GM12878 (cell line): ENCODE measurements around the gene ZNF423. TPM values are rescaled to one million over a fixed set of nuclear protein-coding genes. Genes with fewer than 3 reads are reported as not detected.

Experiments
- ATAC-seq: fragments of 200-7000 bp; cut with Tn5 transposase; 3 replicates; pipeline ENCODE4 v1.9.1; 2020; ENCODE audit warnings: mild to moderate bottlenecking, moderate library complexity
- BruUV-seq: library from RNA; stranded (reverse); fragments of 400-500 nt; replicated peaks from 2 replicates; lab custom pipeline; 2021; lab: Mats Ljungman, UMichigan
- CTCF ChIA-PET: fragments of 300-600 bp; sonication (Branson Sonifier 250); formaldehyde crosslinking; extraction: SDS; loops from one replicate; lab custom pipeline; 2021; ENCODE audit warnings: inconsistent platforms; lab: Yijun Ruan, JAX
- POLR2A ChIA-PET: fragments of 350-600 bp; formaldehyde crosslinking; extraction: SDS; loops from one replicate; lab custom pipeline; 2021; ENCODE audit warnings: inconsistent platforms; lab: Charles Lee
- RAD21 ChIA-PET: fragments of 300-600 bp; sonication (Branson Sonifier 250); formaldehyde crosslinking; loops from one replicate; lab custom pipeline; 2023; ENCODE audit warnings: antibody characterized with exemption; ENCODE audit not compliant: unreplicated experiment; lab: Charles Lee
- SMC1A ChIA-PET: fragments of 300-600 bp; sonication (Branson Sonifier 250); formaldehyde crosslinking; loops from one replicate; lab custom pipeline; 2023; ENCODE audit not compliant: unreplicated experiment, uncharacterized antibody; lab: Charles Lee
- DNase-seq: peaks from one replicate; pipeline ENCODE4 v3.0.0-alpha.2; 2011; ENCODE audit warnings: low read depth, low spot score
- FAIRE-seq: peaks from 3 replicates; lab custom pipeline; 2011; peaks lifted over from hg19 to GRCh38; lab: Jason Lieb, UNC
- H2AFZ ChIP-seq: 2 replicates; pipeline ENCODE4 v1.6.0; 2011; ENCODE audit warnings: low read depth, low read length, control low read depth; ENCODE audit not compliant: control insufficient read depth
- H3K27ac ChIP-seq: 2 replicates; pipeline ENCODE4 v1.5.1; 2011; ENCODE audit warnings: control low read depth; ENCODE audit not compliant: control insufficient read depth, insufficient read depth
- H3K27me3 ChIP-seq, 2 experiments: replicated peaks in 1 of 2; 2 replicates each; pipeline versions ENCODE4 v1.6.0 to v1.6.1; 2011; ENCODE audit warnings: low read length in 1 of 2; ENCODE audit not compliant: control insufficient read depth in 2 of 2, insufficient read depth in 2 of 2
- H3K36me3 ChIP-seq, 2 experiments: 2 replicates each; pipeline ENCODE4 v1.5.1; 2011; ENCODE audit warnings: low read length in 1 of 2; ENCODE audit not compliant: control insufficient read depth in 2 of 2, insufficient read depth in 2 of 2
- H3K4me1 ChIP-seq: 2 replicates; pipeline ENCODE4 v1.6.1; 2011; ENCODE audit warnings: mild to moderate bottlenecking, low read length, moderate library complexity, mixed read lengths; ENCODE audit not compliant: control insufficient read depth, insufficient read depth
- H3K4me2 ChIP-seq: 2 replicates; pipeline ENCODE4 v1.6.0; 2011; ENCODE audit warnings: control low read depth; ENCODE audit not compliant: control insufficient read depth, insufficient read depth
- H3K4me3 ChIP-seq: fragments of 200-600 bp; sonication (generic); 2 replicates; pipeline ENCODE4 v1.5.1; 2016
- H3K79me2 ChIP-seq: 2 replicates; pipeline ENCODE4 v1.6.0; 2011; ENCODE audit warnings: low read length; ENCODE audit not compliant: control insufficient read depth, insufficient read depth
- H3K9ac ChIP-seq: 2 replicates; pipeline ENCODE4 v1.8.0; 2011; ENCODE audit warnings: low read length, control low read depth, mixed read lengths; ENCODE audit not compliant: control insufficient read depth, insufficient read depth
- H3K9me3 ChIP-seq: replicated peaks from 3 replicates; pipeline ENCODE4 v1.5.1; 2011; ENCODE audit warnings: mild to moderate bottlenecking, low read length; ENCODE audit not compliant: control insufficient read depth, insufficient read depth
- H4K20me1 ChIP-seq: 2 replicates; pipeline ENCODE4 v1.6.0; 2011; ENCODE audit not compliant: control insufficient read depth, insufficient read depth
- ASH2L ChIP-seq: fragments of 300-600, 200-600 bp; sonication (generic); IDR thresholded peaks from 2 replicates; pipeline ENCODE4 v1.6.1; 2017; ENCODE audit warnings: low read depth, mild to moderate bottlenecking, borderline replicate concordance
- E2F4 ChIP-seq: IDR thresholded peaks from 2 replicates; pipeline ENCODE4 v1.6.1; 2012; ENCODE audit warnings: low read depth, low read length, improper control_type of control experiment
- KAT2A ChIP-seq: conservative IDR thresholded peaks from 2 replicates; pipeline ENCODE4 v1.6.1; 2011; ENCODE audit warnings: low read depth, low read length; ENCODE audit not compliant: control insufficient read depth
- PAX5 ChIP-seq: IDR thresholded peaks from 2 replicates; pipeline ENCODE4 v1.6.1; 2011; ENCODE audit warnings: low read depth, low read length, borderline replicate concordance
- PML ChIP-seq: IDR thresholded peaks from 2 replicates; pipeline ENCODE4 v1.6.1; 2012; ENCODE audit warnings: low read length, inconsistent platforms
- POLR2AphosphoS2 ChIP-seq: IDR thresholded peaks from 2 replicates; pipeline ENCODE4 v1.6.1; 2011; ENCODE audit warnings: low read depth, mild to moderate bottlenecking, low read length, improper control_type of control experiment, moderate library complexity
- RFX5 ChIP-seq: IDR thresholded peaks from 2 replicates; pipeline ENCODE4 v1.6.1; 2011; ENCODE audit warnings: low read depth, low read length, improper control_type of control experiment
- SRF ChIP-seq, 2 experiments: IDR thresholded peaks; 2 replicates each; pipeline ENCODE4 v1.6.1; 2011; ENCODE audit warnings: low read depth in 2 of 2, low read length in 2 of 2, mild to moderate bottlenecking in 1 of 2, moderate library complexity in 1 of 2
- STAT1 ChIP-seq: fragments of 450-650 bp; conservative IDR thresholded peaks from 2 replicates; pipeline ENCODE4 v1.6.1; 2014; ENCODE audit warnings: antibody characterized with exemption, mild to moderate bottlenecking
- YBX1 ChIP-seq: fragments of 450-650 bp; IDR thresholded peaks from 2 replicates; pipeline ENCODE4 v1.6.1; 2016; ENCODE audit warnings: antibody characterized with exemption
- ZNF217 ChIP-seq: fragments of 450-650 bp; IDR thresholded peaks from 2 replicates; pipeline ENCODE4 v1.6.1; 2017; ENCODE audit warnings: antibody characterized with exemption, mild to moderate bottlenecking
- WGBS: methylation state at CpG from one replicate; pipeline ENCODE4 v1.1.6; 2016; ENCODE audit warnings: low lambda C conversion rate; ENCODE audit not compliant: insufficient replicate concordance, insufficient coverage; ENCODE audit errors: missing lambda C conversion rate; 5-methylcytosine and 5-hydroxymethylcytosine counted together
- in situ Hi-C: fragments of 300-500 bp; cut with MboI; formaldehyde crosslinking; loops from 9 replicates; pipeline ENCODE4 v1.14.3; 2018; ENCODE audit warnings: mixed read lengths
- intact Hi-C: fragments of 100-400 bp; cut with micrococcal nuclease; formaldehyde crosslinking; loops from one replicate; pipeline ENCODE4 v1.14.2; 2022; ENCODE audit not compliant: unreplicated experiment
- polyA plus RNA-seq, 11 experiments: library from polyadenylated mRNA; depleted of rRNA in 4 of 11; unstranded in 6 of 11; stranded (reverse) in 5 of 11; fragments of >200 nt; fragmentation: Nextera tagmentation in 4 of 11; fragmentation: Illumina TruSeq in 1 of 11; extraction: Ambion mirVana in 4 of 11; extraction: Trizol in 1 of 11; gene quantifications; 1 replicate in 1 of 11; 2 replicates in 10 of 11; pipeline versions ENCODE4 v1.2.1 to v1.2.3, GENCODE V29; 2011 to 2016; ENCODE audit warnings: inconsistent platforms in 2 of 11, missing spikeins in 2 of 11, low read depth in 1 of 11
- total RNA-seq, 4 experiments: library from RNA; depleted of rRNA in 3 of 4; stranded (reverse); fragments of >200 nt in 3 of 4; fragmentation: Illumina TruSeq in 1 of 4; extraction: Trizol in 1 of 4; gene quantifications; 2 replicates each; pipeline versions ENCODE4 v1.2.1 to v1.2.3, GENCODE V29; 2013 to 2021
- TF ChIP-seq, protein P1 (sequence below): fragments of 450-650 bp; IDR thresholded peaks from 2 replicates; pipeline ENCODE4 v1.6.1; 2017; ENCODE audit warnings: antibody characterized with exemption, mild to moderate bottlenecking, moderate library complexity
- TF ChIP-seq, protein P2 (sequence below): fragments of 450-650 bp; IDR thresholded peaks from 2 replicates; pipeline ENCODE4 v1.6.1; 2016; ENCODE audit warnings: mild to moderate bottlenecking, moderate library complexity, borderline replicate concordance

ZNF423 gene
- total and polyA plus RNA-seq, 10 of the 15 experiments (the other 5 are each of a cell fraction or from before 2014, with no cell fraction given): 0.03 to 0.64 (median 0.10) TPM

- TF ChIP-seq, protein P1, sequence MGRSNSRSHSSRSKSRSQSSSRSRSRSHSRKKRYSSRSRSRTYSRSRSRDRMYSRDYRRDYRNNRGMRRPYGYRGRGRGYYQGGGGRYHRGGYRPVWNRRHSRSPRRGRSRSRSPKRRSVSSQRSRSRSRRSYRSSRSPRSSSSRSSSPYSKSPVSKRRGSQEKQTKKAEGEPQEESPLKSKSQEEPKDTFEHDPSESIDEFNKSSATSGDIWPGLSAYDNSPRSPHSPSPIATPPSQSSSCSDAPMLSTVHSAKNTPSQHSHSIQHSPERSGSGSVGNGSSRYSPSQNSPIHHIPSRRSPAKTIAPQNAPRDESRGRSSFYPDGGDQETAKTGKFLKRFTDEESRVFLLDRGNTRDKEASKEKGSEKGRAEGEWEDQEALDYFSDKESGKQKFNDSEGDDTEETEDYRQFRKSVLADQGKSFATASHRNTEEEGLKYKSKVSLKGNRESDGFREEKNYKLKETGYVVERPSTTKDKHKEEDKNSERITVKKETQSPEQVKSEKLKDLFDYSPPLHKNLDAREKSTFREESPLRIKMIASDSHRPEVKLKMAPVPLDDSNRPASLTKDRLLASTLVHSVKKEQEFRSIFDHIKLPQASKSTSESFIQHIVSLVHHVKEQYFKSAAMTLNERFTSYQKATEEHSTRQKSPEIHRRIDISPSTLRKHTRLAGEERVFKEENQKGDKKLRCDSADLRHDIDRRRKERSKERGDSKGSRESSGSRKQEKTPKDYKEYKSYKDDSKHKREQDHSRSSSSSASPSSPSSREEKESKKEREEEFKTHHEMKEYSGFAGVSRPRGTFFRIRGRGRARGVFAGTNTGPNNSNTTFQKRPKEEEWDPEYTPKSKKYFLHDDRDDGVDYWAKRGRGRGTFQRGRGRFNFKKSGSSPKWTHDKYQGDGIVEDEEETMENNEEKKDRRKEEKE: no peak
- TF ChIP-seq KAT2A (no peak), RFX5 (no peak), PAX5 (no peak), PML (no peak), STAT1 (no peak), ZNF217 (no peak), E2F4 (no peak), POLR2AphosphoS2 (no peak)
These were observed 331.0 kb downstream of the ZNF423 start (continued) for GRCh38 chr16:49524947-49525315.

- BruUV-seq: no TSS peak
- in situ Hi-C loops (no loop called here), intact Hi-C loops (no loop called here)
- ATAC-seq (no peak), FAIRE-seq (no peak), DNase-seq (no peak)
- Histone ChIP-seq H3K9ac (no peak overlapping the region), H3K9me3 (no peaks in the 10 kb centered on the region), H3K4me3 (no peak overlapping the region), H3K27ac (no peak overlapping the region), H3K4me2 (no peak overlapping the region), H2AFZ (no peak overlapping the region), H3K79me2 (no peaks in the 10 kb centered on the region), H3K4me1 (no peaks in the 10 kb centered on the region; the same call in 1 of the 2 replicates), H4K20me1 (no peaks in the 10 kb centered on the region), H3K36me3 (no peaks in the 10 kb centered on the region), H3K27me3 (no peaks in the 10 kb centered on the region; a peak in 1 of 4 replicates)
- TF ChIP-seq, protein P2, sequence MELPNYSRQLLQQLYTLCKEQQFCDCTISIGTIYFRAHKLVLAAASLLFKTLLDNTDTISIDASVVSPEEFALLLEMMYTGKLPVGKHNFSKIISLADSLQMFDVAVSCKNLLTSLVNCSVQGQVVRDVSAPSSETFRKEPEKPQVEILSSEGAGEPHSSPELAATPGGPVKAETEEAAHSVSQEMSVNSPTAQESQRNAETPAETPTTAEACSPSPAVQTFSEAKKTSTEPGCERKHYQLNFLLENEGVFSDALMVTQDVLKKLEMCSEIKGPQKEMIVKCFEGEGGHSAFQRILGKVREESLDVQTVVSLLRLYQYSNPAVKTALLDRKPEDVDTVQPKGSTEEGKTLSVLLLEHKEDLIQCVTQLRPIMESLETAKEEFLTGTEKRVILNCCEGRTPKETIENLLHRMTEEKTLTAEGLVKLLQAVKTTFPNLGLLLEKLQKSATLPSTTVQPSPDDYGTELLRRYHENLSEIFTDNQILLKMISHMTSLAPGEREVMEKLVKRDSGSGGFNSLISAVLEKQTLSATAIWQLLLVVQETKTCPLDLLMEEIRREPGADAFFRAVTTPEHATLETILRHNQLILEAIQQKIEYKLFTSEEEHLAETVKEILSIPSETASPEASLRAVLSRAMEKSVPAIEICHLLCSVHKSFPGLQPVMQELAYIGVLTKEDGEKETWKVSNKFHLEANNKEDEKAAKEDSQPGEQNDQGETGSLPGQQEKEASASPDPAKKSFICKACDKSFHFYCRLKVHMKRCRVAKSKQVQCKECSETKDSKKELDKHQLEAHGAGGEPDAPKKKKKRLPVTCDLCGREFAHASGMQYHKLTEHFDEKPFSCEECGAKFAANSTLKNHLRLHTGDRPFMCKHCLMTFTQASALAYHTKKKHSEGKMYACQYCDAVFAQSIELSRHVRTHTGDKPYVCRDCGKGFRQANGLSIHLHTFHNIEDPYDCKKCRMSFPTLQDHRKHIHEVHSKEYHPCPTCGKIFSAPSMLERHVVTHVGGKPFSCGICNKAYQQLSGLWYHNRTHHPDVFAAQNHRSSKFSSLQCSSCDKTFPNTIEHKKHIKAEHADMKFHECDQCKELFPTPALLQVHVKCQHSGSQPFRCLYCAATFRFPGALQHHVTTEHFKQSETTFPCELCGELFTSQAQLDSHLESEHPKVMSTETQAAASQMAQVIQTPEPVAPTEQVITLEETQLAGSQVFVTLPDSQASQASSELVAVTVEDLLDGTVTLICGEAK: no peak
- TF ChIP-seq YBX1 (no peak), SRF (IDR thresholded peaks at IDR 0.05; ENCODE audit: low read depth in 2 of 2, low read length in 2 of 2) (no peak), ASH2L (no peak)
- SMC1A ChIA-PET: no interaction called here
- 26% methylated on average over 14 of the region's 14 CpGs for WGBS
- RAD21 ChIA-PET: interaction anchor here (0.6 kb wide), 1 partner anchor 503 kb away, joined by 4 read pairs; no protein-coding TSS in a partner anchor
- CTCF ChIA-PET: no interaction called here
- POLR2A ChIA-PET: no interaction called here
These were observed 331.5 kb downstream of the ZNF423 start for GRCh38 chr16:49524216-49524946.
